Vagina (tissue), 2 donors: ENCODE results near the gene INSYN2A.

ENCODE experiments used
- POLR2AphosphoS5 ChIP-seq, 2 donors: sonication (generic); formaldehyde crosslinking; IDR thresholded peaks; one replicate each; pipeline ENCODE4 v1.9.0; 2017; ENCODE audit warnings: antibody characterized with exemption in 2 of 2, mild to moderate bottlenecking in 2 of 2, low read depth in 1 of 2; ENCODE audit not compliant: insufficient read depth in 1 of 2
- TF ChIP-seq, protein P1 (sequence below), 3 experiments: fragments of 450-650 bp in 2 of 3; fragments of 200-600 bp in 1 of 3; sonication (generic) in 1 of 3; IDR thresholded peaks; one replicate each; pipeline ENCODE4 v1.5.1; 2017 to 2019; ENCODE audit warnings: antibody characterized with exemption in 3 of 3, mild to moderate bottlenecking in 2 of 3, moderate library complexity in 2 of 3

DNA sequence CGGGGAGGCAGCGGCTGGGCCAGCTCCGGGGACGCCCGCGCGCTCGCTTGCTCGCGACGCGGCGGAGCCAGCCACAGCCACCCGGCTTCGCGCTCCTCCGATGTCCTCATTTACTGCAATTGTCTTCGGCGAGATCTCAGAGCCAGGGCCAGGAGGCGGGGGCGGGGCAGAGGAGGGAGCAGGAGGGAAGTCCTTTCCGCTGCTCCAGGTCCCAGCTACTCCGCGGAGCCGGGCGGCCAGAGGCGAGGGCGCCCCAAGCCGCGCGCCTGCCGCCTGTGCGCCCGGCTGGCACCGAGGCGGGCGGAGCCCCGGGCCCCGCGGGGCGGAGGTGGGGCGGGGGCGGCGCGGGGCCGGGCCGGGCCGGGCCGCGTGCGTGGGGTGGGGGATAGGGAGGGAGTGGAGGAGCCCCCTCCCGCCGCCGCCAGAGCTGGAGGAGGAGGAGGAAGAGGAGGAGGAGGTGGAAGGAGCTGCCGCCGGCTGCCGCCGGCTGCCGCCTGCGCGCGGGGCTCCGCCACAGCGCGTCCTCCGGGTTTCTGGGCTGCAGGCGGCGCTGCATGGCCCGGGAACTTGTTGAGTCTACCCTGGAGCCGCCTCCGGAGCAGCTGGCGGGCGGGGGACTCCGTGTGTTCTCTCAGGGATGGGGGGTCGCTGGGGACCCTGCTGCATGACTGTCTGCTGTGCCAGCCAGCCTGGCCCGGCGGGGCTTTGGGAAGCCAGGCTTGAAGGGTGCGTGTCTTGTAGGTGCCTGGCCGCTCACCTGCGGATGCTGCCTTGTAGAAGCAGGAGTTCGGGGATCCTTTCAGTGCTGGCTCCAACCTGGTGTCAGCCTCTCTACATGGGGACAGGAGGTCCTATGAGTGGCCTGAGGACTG lies at the start of gene INSYN2A:
- TF ChIP-seq, protein P1, sequence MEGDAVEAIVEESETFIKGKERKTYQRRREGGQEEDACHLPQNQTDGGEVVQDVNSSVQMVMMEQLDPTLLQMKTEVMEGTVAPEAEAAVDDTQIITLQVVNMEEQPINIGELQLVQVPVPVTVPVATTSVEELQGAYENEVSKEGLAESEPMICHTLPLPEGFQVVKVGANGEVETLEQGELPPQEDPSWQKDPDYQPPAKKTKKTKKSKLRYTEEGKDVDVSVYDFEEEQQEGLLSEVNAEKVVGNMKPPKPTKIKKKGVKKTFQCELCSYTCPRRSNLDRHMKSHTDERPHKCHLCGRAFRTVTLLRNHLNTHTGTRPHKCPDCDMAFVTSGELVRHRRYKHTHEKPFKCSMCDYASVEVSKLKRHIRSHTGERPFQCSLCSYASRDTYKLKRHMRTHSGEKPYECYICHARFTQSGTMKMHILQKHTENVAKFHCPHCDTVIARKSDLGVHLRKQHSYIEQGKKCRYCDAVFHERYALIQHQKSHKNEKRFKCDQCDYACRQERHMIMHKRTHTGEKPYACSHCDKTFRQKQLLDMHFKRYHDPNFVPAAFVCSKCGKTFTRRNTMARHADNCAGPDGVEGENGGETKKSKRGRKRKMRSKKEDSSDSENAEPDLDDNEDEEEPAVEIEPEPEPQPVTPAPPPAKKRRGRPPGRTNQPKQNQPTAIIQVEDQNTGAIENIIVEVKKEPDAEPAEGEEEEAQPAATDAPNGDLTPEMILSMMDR (IDR thresholded peaks at IDR 0.05) = no peak
- no peak for TF ChIP-seq POLR2AphosphoS5 (IDR thresholded peaks at IDR 0.05; ENCODE audit: insufficient read depth in 1 of 2, low read depth in 1 of 2)
